Activated CD8-positive, alpha-beta memory T cell treated with anti-CD3 and anti-CD28 coated beads for 36 hours (primary cell): ENCODE data around the gene SNX10. TPM values are rescaled to one million over a fixed set of nuclear protein-coding genes. Genes with fewer than 3 reads are reported as not detected.

Source experiments
- CTCF ChIA-PET: fragments of 350-600 bp; sonication (Branson Sonifier 250); formaldehyde crosslinking; loops from one replicate; lab custom pipeline; 2021; ENCODE audit warnings: antibody characterized with exemption; lab: Charles Lee
- POLR2A ChIA-PET: fragments of 350-600 bp; sonication (Branson Sonifier 250); formaldehyde crosslinking; loops from one replicate; lab custom pipeline; 2021; ENCODE audit warnings: antibody characterized with exemption; lab: Charles Lee
- total RNA-seq, 2 experiments: library from RNA; stranded (reverse); gene quantifications; one replicate each; pipeline ENCODE4 v1.2.3, GENCODE V29; 2021

The SNX10 gene
- total RNA-seq, 2 experiments from 2014 or later: 46.5 to 46.9 TPM

DNA sequence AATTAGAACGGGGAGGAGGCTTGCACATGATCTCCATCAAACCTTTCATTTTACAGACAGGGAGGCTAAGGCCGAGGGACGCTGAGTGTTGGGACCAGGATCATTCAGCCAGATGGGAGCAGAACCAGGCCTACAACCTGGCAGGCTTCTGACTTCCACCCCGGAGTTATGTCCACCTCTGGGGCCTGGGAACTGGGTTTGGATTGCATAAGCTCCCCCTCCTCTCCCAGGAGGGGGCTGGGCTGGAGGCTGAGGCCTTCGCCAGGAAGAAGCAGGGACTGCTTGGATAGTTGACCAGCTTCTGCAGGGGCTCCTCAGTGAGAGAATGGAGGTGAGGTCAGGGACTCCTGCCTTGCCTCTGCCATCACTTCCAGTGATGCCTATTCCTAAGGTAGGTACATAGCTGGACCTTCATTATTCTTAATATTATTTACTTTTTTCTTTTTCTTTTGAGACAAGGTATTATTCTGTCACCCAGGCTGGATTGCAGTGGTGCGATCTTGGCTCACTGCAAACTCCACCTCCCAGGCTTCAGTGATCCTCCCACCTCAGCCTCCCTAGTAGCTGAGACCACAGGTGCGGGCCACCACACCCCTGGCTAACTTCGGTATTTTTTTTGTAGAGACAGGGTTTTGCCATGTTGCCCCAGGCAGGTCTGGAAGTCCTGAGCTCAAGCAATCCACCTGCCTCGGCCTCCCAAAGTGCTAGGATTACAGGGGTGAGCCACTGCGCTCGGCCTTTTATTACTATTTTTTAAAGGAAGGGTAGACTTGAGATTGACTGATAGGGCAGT lies 1.3 kb downstream of the SNX10 start:
- POLR2A ChIA-PET: interaction anchor here (0.6 to 3.1 kb wide), 6 partner anchors 38 to 141 kb away, joined by 3 to 22 read pairs (median 4); partner anchors contain the start of genes CBX3, HNRNPA2B1 and NFE2L3

DNA sequence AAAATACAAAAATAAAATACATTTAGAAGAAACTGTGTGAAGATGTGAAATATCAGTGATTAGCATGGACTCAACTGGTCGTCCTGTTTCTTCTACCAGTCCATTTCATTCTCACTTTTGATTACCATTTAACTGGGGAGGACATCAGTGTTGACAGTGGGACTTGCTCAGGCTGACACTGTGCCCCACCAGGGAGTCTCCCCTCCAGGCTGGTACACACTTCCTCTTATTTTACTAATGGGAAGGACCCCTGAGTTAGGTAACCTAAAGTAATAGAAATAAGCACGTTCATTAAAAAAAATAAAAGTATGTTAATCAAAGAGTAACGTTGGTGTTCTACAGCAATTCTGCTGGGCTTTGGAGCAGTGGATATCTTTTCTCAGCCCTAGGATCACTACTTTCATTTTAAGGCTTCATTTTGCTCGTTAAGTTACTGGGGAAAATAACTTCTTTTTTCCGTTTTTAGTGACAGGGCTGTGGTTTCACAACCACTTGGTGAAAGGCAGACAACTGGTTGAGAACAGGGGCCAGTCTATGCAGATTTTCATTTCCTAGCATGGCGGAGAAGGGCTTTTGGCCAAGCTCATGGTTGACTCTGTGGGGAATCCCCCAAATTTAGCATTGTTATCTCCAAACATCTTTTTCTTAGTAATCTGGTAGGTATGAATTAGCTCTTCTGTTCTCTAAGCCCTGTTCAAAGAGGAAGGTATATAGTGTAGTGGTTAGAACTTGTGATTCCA lies 2.1 kb downstream of the SNX10 start:
- ChIA-PET CTCF (interaction anchor here (0.5 to 1.3 kb wide), 4 partner anchors 93 to 869 kb away, joined by 3 to 4 read pairs (median 3); partner anchors contain the start of gene CBX3), POLR2A (interaction anchor here (0.6 to 3.1 kb wide), 5 partner anchors 24 to 96 kb away, joined by 3 to 22 read pairs (median 12); partner anchors contain the start of genes CBX3 and HNRNPA2B1)

More for the DNA sequence above, 1.3 kb downstream of the SNX10 start:
- CTCF ChIA-PET: interaction anchor here (0.9 kb wide), 1 partner anchor 324 kb away, joined by 3 read pairs; no protein-coding TSS in a partner anchor

DNA sequence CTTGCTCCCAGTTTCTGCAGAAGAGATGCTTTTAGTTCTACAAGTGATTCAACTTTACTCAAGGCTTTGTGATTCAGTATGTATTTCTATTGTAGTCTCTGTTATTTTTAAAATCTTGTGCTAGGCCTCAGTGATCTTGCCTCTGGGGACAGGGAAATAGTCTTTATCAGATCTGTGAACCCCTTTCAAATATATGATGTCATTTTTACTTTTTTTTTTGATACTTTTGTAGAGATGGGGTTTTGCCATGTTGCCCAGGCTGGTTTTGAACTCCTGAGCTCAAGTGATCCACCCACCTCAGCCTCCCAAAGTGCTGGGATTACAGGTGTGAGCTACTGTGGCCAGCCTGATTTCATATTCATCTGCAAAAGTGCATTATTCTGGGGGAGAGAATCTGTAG lies 3.4 kb downstream of the SNX10 start:
- POLR2A ChIA-PET: interaction anchor here (0.6 to 3.1 kb wide), 2 partner anchors 17 to 93 kb away, joined by 5 to 22 read pairs; partner anchors contain the start of gene CBX3
- CTCF ChIA-PET: interaction anchor here (1.2 kb wide), 1 partner anchor 208 kb away, joined by 3 read pairs; no protein-coding TSS in a partner anchor

DNA sequence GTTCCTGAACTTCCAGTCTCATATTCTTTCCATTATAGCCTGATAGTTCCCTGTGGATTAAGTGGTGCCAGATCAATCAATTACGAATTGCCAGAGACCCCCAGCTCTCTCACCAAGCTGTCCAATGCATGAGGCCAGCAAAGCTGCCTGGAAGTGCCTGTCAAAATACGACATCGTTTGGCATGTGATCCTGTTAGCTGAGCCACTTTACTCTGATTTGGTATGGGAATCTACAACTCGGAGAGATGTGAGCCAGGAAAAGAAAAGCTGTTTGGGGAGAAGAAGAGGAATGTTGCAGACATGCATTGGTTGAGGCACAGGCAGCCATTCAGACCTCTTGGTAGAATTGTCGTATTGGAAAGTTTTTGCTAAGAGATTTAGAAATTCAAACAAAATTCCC lies 3.9 kb downstream of the SNX10 start:
- CTCF ChIA-PET: no interaction called here

DNA sequence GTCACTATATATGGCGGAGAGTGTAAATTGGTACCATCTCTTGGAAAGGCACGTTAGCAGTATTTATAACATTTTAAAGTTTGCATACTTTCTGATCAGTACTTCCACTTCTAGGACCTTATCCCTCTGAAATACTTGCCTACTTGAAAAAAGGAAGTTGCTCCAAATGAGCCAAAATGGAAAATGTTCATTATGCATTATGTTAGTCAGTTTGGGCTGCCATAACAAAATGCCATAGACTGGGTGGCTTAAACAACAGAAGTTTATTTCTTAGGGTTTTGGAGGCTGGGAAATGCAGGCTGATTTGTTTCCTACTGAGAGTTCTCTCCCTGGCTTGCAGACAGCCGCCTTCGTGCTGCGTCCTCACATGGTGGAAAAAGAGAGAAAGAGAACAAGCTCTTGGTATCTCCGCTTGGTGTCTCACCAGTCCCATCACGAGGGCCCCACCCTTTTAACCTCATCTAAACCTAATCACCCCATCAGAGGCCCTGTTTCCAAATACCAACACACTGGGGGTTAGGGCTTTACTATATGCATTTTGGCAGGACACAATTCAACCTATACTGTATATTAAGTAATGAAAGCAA lies 6.9 kb downstream of the SNX10 start:
- CTCF ChIA-PET: no interaction called here
- POLR2A ChIA-PET: no interaction called here

More for the DNA sequence above, 3.9 kb downstream of the SNX10 start:
- POLR2A ChIA-PET: no interaction called here

DNA sequence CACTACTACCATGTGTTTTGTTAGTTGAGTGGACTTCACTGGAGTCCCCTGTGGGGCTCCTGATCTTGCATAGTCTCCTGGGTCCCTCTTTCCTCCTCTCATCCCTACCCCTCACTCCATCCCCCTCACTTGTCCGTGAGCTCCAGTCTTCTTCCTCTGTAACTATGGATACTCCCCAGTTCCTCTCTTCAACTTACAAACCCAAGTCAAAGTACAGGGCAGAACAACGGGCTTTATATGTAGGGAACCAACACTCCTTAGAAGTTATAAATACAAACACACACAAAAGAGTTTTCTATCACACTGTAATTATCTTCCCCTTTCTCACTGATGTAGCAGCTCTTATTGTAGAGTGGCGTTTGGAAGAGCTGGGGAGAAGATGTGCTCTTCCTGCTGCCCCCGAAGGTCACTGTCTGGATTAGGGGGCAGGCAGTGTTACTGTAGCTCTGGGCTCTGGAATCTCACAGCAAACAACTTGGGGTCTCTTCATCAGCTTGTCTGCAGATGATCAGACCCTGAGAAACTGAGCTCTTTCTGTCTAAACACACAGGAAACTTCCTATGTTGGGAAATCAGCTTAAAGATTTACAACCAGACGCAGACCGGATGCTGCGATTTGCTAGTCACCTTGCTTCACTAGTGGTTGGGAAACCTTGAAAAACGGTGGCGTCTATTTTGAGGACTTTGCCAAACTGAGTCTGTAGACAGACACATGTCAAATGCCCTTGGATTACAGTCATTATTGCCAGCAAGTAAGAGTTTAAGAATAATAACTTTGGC lies 13.6 kb downstream of the SNX10 start:
- POLR2A ChIA-PET: interaction anchor here (0.6 kb wide), 2 partner anchors 102 to 123 kb away, joined by 3 read pairs; no protein-coding TSS in a partner anchor
- CTCF ChIA-PET: no interaction called here

DNA sequence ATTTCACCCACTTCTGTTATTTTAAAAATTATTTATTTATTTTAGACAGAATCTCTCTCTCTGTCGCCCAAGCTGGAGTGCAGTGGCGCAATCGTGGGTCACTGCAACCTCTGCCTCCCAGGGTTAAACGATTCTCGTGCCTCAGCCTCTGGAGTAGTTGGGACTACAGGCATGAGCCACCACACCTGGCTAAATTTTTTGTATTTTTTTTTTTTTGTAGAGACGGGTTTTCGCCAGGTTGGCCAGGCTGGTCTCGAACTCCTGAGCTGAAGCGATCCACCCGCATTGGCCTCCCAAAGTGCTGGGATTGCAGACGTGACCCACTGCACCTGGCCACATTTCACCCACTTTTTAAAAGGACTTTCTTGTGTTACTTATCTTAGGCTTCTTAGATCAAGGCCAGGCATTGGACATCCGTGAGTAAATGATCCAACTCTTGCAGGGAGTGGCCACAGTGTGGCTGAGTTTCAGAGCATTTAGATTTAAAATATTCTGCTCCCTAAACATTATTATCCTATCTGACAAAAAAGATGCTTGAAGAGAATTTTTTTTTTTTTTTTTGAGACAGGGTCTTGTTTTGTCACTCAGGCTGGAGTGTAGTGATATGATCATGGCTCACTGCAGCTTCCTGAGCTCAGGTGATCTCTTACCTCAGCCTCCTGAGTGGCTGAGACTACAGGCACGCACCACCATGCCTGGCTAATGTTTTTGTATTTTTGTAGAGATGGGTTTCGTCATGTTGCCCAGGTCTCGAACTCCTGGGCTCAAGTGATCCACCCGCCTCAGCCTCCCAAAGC lies 14.4 kb downstream of the SNX10 start:
- CTCF ChIA-PET: no interaction called here

DNA sequence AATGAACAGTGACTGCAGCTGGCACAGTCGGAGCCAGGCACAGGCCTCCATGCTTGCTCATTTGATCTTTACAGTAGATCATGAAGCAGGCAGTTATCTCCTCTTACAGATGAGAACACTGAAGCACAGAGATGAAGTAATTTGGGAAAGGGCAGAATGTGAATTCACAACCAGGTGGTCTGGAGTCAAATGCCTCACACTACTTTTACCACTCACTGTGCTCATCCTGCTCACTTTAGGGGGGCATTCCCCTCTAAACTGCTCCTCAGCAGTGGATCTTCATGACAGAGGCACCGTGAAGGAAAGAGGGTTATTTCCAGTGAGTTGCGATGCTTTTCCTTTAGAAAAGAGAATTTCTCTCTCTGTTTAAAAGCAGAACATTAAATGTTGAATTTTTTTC lies 15.1 kb downstream of the SNX10 start:
- ChIA-PET CTCF (no interaction called here), POLR2A (no interaction called here)

More for the DNA sequence above, 14.4 kb downstream of the SNX10 start:
- POLR2A ChIA-PET: interaction anchor here (0.6 kb wide), 1 partner anchor 124 kb away, joined by 3 read pairs; no protein-coding TSS in a partner anchor

DNA sequence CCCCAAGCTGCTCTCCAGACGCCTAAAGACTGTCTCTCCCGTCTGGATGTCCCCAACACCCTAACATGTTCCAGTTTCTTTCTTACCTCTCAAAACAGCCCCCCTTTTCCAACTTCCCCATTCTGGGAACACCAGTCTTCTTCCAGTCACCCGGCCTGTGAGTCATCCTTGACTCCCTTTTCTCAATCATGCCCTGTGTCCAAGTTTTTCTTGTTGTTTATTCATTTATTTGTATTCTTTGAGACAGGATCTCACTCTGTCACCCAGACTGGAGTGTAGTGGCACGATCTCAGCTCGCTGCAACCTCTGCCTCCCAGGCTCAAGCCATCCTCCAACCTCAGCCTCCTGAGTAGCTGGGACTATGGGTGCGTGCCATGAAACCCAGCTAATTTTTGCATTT lies 15.6 kb downstream of the SNX10 start:
- ChIA-PET CTCF (no interaction called here), POLR2A (no interaction called here)

DNA sequence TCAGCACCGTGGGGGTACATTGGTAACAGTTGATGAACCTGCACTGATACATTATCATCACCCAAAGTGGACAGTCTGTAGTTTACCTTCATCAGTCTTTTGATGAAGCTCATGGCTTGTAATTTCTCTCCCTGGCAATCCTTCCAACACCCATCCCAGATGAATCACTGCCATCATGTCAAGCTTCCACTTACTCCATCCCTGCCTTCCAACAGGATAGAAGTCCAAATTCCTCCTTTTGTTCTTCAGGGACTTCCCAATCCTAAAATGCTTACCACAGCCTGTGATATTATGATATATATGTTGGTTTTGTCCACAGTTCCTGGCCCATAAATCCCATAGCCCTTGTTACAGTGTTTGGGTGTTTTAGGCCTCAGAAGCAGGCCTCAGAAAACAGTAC lies 16.1 kb downstream of the SNX10 start:
- POLR2A ChIA-PET: no interaction called here
- CTCF ChIA-PET: no interaction called here

DNA sequence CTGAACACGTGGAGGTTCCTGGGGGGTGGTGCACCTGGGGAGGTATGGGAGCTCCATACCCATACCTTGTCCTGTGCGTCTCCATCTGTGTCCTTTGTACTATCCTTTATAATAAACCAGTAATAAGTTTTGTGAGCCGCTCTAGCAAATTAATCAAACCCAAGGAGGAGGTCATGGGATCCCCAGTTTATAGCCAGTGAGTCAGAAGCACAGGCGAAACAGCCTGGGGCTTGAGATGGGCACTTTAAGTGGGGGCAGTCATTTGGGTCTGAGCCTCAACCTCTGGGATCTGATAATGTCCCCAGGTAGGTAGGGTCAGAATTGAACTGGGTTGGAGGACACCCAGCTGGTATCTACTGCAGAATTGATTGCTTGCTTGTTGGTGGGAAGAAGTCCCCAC lies 16.9 kb downstream of the SNX10 start:
- ChIA-PET POLR2A (no interaction called here), CTCF (interaction anchor here (1.1 kb wide), 1 partner anchor 21 kb away, joined by 3 read pairs; no protein-coding TSS in a partner anchor)

DNA sequence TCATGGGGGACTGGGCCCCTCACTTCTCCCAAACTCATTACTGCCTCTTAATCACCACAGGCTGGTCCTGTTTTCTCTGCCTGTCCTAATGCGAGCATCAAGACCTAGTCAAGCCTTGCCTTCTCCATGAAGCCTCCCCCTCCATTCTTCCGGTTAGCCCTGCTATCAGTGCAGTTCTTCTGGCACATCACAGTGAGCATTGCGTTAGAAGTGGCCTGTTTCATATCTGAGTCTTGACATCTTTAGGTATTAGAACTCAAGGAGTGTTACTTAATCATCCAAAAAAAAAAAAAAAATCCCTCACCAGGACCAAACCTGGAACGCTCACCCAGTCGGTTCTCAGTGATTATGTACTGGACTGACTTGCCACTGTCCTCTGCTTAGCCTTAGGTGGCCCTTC lies 17.4 kb downstream of the SNX10 start:
- CTCF ChIA-PET: interaction anchor here (1.1 kb wide), 1 partner anchor 20 kb away, joined by 3 read pairs; no protein-coding TSS in a partner anchor
- POLR2A ChIA-PET: interaction anchor here (0.7 kb wide), 1 partner anchor 51 kb away, joined by 3 read pairs; no protein-coding TSS in a partner anchor

DNA sequence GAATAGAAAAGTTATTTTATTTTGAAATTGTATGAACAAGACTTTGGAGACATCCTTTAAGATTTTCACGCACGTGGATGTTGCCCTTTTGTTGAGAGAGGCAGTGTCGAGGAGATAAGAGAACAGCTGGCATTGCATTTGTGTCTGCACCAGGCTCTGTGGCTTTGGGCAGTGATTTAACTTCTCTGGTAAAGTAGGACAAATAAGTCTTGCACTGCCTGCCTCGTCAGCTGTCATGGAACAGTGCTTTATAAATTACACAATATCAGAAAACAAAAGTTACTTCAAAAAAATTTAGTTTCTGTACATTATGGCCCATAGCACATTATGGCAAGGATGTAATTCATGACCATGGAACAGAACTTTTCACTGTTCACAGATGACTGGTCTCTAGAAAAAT lies 20.1 kb downstream of the SNX10 start:
- CTCF ChIA-PET: no interaction called here
- POLR2A ChIA-PET: no interaction called here

DNA sequence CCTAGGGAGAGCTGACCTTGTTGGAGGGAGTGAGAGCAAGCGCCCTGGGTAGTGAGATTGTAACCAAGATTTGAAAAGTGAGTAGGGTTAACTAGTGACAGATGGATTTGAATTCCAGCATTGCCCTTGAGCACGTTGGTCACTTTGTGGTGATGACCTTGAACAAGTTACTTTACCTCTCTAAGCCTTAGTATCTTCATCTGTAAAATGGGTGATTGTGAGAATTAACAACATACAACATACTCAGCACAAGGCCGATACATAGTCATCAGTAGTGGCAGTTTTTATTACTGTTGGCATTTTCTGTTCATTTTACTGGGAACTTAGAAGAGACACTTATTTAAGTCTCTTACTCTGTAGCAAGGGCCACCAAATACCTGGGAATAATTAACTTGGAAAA lies 25.5 kb downstream of the SNX10 start:
- ChIA-PET POLR2A (interaction anchor here (0.7 kb wide), 1 partner anchor 23 kb away, joined by 12 read pairs; no protein-coding TSS in a partner anchor), CTCF (no interaction called here)

DNA sequence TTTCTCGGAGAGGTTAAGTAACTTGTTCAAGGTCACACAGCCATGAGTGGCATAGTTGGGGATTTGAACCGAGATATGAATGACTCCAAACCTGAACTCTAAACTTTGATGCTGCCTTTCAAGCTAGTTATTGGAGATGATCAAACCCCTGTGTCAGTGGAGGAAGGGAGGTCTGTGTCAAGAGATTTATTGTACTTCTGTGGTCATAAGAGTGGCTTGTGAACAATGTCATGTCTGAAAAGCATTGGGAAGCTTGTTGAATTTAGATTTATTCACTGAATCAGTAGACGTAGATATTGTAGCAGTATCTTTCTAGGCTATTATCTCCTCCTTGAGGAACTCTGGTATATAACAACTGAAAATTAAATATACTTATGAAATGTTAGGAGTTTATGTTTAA lies 27.3 kb downstream of the SNX10 start:
- ChIA-PET POLR2A (no interaction called here), CTCF (no interaction called here)

DNA sequence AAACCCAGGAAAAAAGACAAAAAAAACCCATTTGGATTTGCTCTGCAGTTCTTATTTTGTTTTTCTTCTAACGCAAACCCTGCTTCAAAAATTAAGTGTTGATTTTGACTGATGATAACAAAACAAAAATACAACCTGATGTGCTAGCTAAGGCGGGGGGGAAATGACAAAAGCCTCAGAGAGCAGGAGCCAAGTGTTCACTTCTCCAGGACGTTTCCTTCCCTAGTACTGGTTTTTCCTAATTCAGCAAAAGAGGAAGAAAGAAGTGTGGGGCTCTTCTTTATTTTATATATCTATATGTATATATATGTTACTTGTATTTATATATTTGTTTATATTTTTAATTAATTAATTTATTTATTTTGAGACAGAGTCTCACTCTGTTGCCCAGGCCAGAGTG lies 28.0 kb downstream of the SNX10 start:
- POLR2A ChIA-PET: no interaction called here
- CTCF ChIA-PET: no interaction called here

DNA sequence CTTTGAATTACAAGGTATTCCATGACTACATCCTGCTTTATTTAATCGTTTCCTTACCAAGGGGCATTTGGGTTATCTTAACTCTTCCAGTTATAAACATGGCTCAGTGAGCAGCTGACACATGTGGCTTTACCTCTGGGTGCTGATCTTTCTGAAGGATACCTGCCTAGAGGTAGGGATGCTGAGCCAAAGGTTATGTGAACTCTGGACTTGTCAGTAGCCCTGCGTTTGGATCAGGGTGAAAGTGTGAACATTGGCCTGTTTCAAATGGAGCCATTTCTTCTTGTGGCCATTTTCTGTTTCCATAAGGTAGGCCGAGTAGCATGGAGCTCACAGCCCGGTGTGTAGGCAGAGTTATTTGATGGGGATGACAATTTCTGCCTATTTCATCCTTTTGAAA lies 29.2 kb downstream of the SNX10 start:
- ChIA-PET POLR2A (no interaction called here), CTCF (interaction anchor here (0.8 kb wide), 1 partner anchor 49 kb away, joined by 3 read pairs; no protein-coding TSS in a partner anchor)

DNA sequence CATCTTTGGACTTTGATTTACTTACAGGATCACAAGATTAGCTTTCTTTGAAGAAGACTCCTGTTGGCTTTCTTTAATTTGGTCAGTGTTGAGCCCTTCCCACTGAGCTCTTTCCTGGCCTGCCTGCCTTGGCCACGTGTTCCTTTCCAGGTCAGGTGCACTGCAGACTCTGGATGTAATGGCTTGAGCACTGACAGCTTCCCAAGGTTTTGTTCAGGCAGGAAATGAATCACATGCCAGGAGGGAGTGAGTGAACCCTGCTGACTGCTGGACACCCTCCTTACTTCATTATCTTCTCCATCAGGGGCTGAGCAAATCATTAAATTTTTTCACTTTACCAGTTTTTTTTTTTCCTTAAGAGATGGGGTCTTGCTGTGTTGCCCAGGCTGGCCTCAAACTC lies 29.8 kb downstream of the SNX10 start:
- ChIA-PET CTCF (interaction anchor here (0.8 kb wide), 1 partner anchor 48 kb away, joined by 3 read pairs; no protein-coding TSS in a partner anchor), POLR2A (no interaction called here)
